Endothelial cell of umbilical vein (primary cell): ENCODE results near the gene CCDC69. TPM values are rescaled to one million over a fixed set of nuclear protein-coding genes. Genes with fewer than 3 reads are reported as not detected.

Experiments used
- BruUV-seq: library from RNA; stranded (reverse); fragments of 400-500 nt; replicated peaks from 2 replicates; lab custom pipeline; 2021; lab: Mats Ljungman, UMichigan
- CTCF ChIA-PET: fragments of 300-600, 350-600 bp; sonication (Branson Sonifier 250); formaldehyde crosslinking; loops from one replicate; lab custom pipeline; 2021; ENCODE audit warnings: antibody characterized with exemption, inconsistent platforms; lab: Charles Lee
- POLR2A ChIA-PET: fragments of 300-600, 350-600 bp; sonication (Branson Sonifier 250); formaldehyde crosslinking; loops from one replicate; lab custom pipeline; 2021; ENCODE audit warnings: antibody characterized with exemption, inconsistent platforms; lab: Charles Lee
- DNase-seq: peaks from one replicate; pipeline ENCODE4 v3.0.0-alpha.2; 2011; ENCODE audit warnings: low read depth, low spot score
- FAIRE-seq: peaks from 2 replicates; lab custom pipeline; 2011; peaks lifted over from hg19 to GRCh38; lab: Jason Lieb, UNC
- H2AFZ ChIP-seq: 2 replicates; pipeline ENCODE4 v1.6.0; 2012; ENCODE audit warnings: low read depth, low read length, control low read depth, inconsistent platforms
- H3K27ac ChIP-seq: 2 replicates; pipeline ENCODE4 v1.5.1; 2011; ENCODE audit warnings: low read depth, mild to moderate bottlenecking, control low read depth, low read length, moderate library complexity; ENCODE audit not compliant: insufficient read depth
- H3K27me3 ChIP-seq, 2 experiments: 2 replicates each; pipeline versions ENCODE4 v1.6.0 to v1.6.1; 2011; ENCODE audit warnings: low read length in 2 of 2, mixed read lengths in 1 of 2; ENCODE audit not compliant: control insufficient read depth in 2 of 2, insufficient read depth in 2 of 2
- H3K36me3 ChIP-seq, 2 experiments: 2 replicates in 1 of 2; 3 replicates in 1 of 2; pipeline ENCODE4 v1.5.1; 2011; ENCODE audit warnings: low read length in 2 of 2, mild to moderate bottlenecking in 1 of 2, moderate library complexity in 1 of 2; ENCODE audit not compliant: control insufficient read depth in 2 of 2, insufficient read depth in 2 of 2; ENCODE audit errors: extremely low read depth in 1 of 2
- H3K4me1 ChIP-seq: 3 replicates; pipeline ENCODE4 v1.5.1; 2011; ENCODE audit warnings: mild to moderate bottlenecking, low read length; ENCODE audit not compliant: control insufficient read depth, insufficient read depth; ENCODE audit errors: extremely low read depth
- H3K4me2 ChIP-seq: 2 replicates; pipeline ENCODE4 v1.6.1; 2011; ENCODE audit warnings: low read length, control low read depth, mixed read lengths; ENCODE audit not compliant: insufficient read depth
- H3K4me3 ChIP-seq, 3 experiments: fragments of 200-600 bp in 1 of 3; sonication (generic), shearing (Covaris generic) in 1 of 3; replicated peaks in 1 of 3; 2 replicates each; pipeline ENCODE4 v1.5.1; 2011 to 2016; ENCODE audit warnings: control low read depth in 3 of 3, low read length in 3 of 3, mild to moderate bottlenecking in 2 of 3, inconsistent platforms in 1 of 3, low read depth in 1 of 3, moderate library complexity in 1 of 3; ENCODE audit not compliant: insufficient read depth in 1 of 3
- H3K79me2 ChIP-seq: 2 replicates; pipeline ENCODE4 v1.6.0; 2012; ENCODE audit warnings: low read length, inconsistent platforms; ENCODE audit not compliant: control insufficient read depth, insufficient read depth
- H3K9ac ChIP-seq: replicated peaks from 2 replicates; pipeline ENCODE3; 2011; ENCODE audit warnings: low read length, control low read depth; ENCODE audit not compliant: insufficient read depth; ENCODE audit errors: extremely low read depth
- H3K9me1 ChIP-seq: replicated peaks from 3 replicates; pipeline ENCODE4 v1.6.0; 2011; ENCODE audit warnings: mild to moderate bottlenecking, low read length; ENCODE audit not compliant: control insufficient read depth, insufficient read depth; ENCODE audit errors: extremely low read depth
- H3K9me3 ChIP-seq: replicated peaks from 2 replicates; pipeline ENCODE4 v1.5.1; 2012; ENCODE audit warnings: low read length, inconsistent platforms; ENCODE audit not compliant: control insufficient read depth, insufficient read depth
- H4K20me1 ChIP-seq: replicated peaks from 2 replicates; pipeline ENCODE3; 2011; ENCODE audit warnings: mild to moderate bottlenecking, low read length; ENCODE audit not compliant: control insufficient read depth, insufficient read depth; ENCODE audit errors: extremely low read depth
- CTCF ChIP-seq, 2 donors: IDR thresholded peaks; 1 replicate in 1 of 2; 2 replicates in 1 of 2; pipeline ENCODE4 v1.5.1; 2011; ENCODE audit warnings: low read length in 2 of 2, mild to moderate bottlenecking in 2 of 2, moderate library complexity in 2 of 2, control low read depth in 1 of 2, inconsistent platforms in 1 of 2, low read depth in 1 of 2; ENCODE audit not compliant: insufficient read depth in 1 of 2; ENCODE audit errors: extremely low read depth in 1 of 2
- EZH2 ChIP-seq: IDR thresholded peaks from 2 replicates; pipeline ENCODE4 v1.6.1; 2012; ENCODE audit warnings: borderline replicate concordance, low read depth, mild to moderate bottlenecking, moderate library complexity, low read length, inconsistent platforms; ENCODE audit not compliant: severe bottlenecking
- FOS ChIP-seq: IDR thresholded peaks from 2 replicates; pipeline ENCODE4 v1.6.1; 2011; ENCODE audit warnings: mild to moderate bottlenecking, low read length, moderate library complexity, borderline replicate concordance; ENCODE audit not compliant: insufficient read depth
- GATA2 ChIP-seq: IDR thresholded peaks from 2 replicates; pipeline ENCODE4 v1.7.0; 2011; ENCODE audit warnings: low read depth, mild to moderate bottlenecking, moderate library complexity, mixed read lengths, low read length; ENCODE audit not compliant: insufficient read length, insufficient read depth
- JUN ChIP-seq: IDR thresholded peaks from 2 replicates; pipeline ENCODE4 v1.6.1; 2011; ENCODE audit warnings: borderline replicate concordance, low read depth; ENCODE audit not compliant: insufficient read length, insufficient read depth
- MYC ChIP-seq: IDR thresholded peaks from one replicate; pipeline ENCODE4 v1.6.1; 2011; ENCODE audit warnings: mild to moderate bottlenecking, low read depth, low read length
- POLR2AphosphoS5 ChIP-seq: IDR thresholded peaks from 2 replicates; pipeline ENCODE4 v1.6.1; 2012; ENCODE audit warnings: low read depth, mild to moderate bottlenecking, control low read depth, low read length, moderate library complexity; ENCODE audit not compliant: insufficient read depth
- dilution Hi-C: fragments of 300-500 bp; cut with MboI; formaldehyde crosslinking; loops from one replicate; pipeline ENCODE4 v1.15.0; 2019; ENCODE audit warnings: low sequenced_read_pairs; ENCODE audit not compliant: extremely low pct_ligation_motif_present
- intact Hi-C: fragments of 100-400 bp; cut with micrococcal nuclease; formaldehyde crosslinking; loops from one replicate; pipeline ENCODE4 v1.10.0; 2022
- polyA plus RNA-seq, 4 experiments: library from polyadenylated mRNA; depleted of rRNA in 3 of 4; stranded (reverse) in 3 of 4; unstranded in 1 of 4; fragments of >200 nt; gene quantifications; 2 replicates each; pipeline versions ENCODE4 v1.2.1 to v1.2.3, GENCODE V29; 2011 to 2012; ENCODE audit warnings: missing spikeins in 1 of 4
- total RNA-seq: library from RNA; stranded (reverse); gene quantifications from 2 replicates; pipeline ENCODE4 v1.2.3, GENCODE V29; 2021

The CCDC69 gene
- total and polyA plus RNA-seq, 2 donors (not counting 3 experiments of a cell fraction or from before 2014, with no cell fraction given) = 4.1 to 4.5 TPM

DNA sequence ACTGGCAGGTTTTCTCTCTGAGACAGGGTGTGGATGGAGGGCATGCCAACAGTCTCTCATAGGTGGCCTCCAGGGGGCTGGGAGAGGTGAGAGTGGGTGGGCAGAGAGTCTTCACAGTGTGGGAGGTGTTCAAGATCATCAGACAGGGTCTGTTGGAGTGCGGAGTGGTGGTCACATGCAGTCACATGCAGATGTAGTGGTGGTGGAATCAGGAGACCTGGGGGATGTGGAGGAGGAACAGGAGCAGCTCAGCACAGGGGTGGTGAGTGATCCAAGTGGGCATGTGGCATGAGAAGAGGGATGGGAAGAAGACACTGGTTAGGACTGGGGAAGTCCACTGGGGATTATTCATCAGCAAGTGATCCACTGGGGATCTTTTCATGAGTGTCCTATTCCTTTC is 34.9 kb upstream of the CCDC69 start:
- Histone ChIP-seq H2AFZ (no peak overlapping the region), H4K20me1 (no peaks in the 10 kb centered on the region), H3K4me2 (no peak overlapping the region), H3K9me3 (no peaks in the 10 kb centered on the region), H3K27me3 (no peaks in the 10 kb centered on the region), H3K9ac (no peak overlapping the region), H3K36me3 (no peaks in the 10 kb centered on the region), H3K79me2 (no peaks in the 10 kb centered on the region), H3K9me1 (no peaks in the 10 kb centered on the region), H3K27ac (no peak overlapping the region), H3K4me1 (peaks cover under 1% of the 10 kb centered on the region), H3K4me3 (no peak overlapping the region)
- TF ChIP-seq MYC (no peak), POLR2AphosphoS5 (no peak), GATA2 (no peak), CTCF (IDR thresholded peaks at IDR 0.05; ENCODE audit: extremely low read depth in 1 of 2, insufficient read depth in 1 of 2, low read depth in 1 of 2, low read length in 2 of 2) (no peak), EZH2 (no peak), JUN (no peak), FOS (no peak)
- no TSS peak for BruUV-seq
- ChIA-PET CTCF (no interaction called here), POLR2A (no interaction called here)
- dilution Hi-C loops (no loop called here), intact Hi-C loops (loop anchor here (10.0 kb wide), 1 partner anchor 516 kb away; the partner anchor contains the start of gene G3BP1)
- DNase-seq = no peak
- no peak for FAIRE-seq
